ENCODE data around the gene PTK7. TPM values are rescaled to one million over a fixed set of nuclear protein-coding genes. Genes with fewer than 3 reads are reported as not detected.

The PTK7 gene
- total and polyA plus RNA-seq, 2 experiments from 2014 or later: 46.1 to 147 TPM

- no peaks in the 10 kb centered on the region for H3K9me2 ChIP-seq (ENCODE audit: insufficient read depth)
- no peak overlapping the region for H2AFZ ChIP-seq
- no peaks in the 10 kb centered on the region; the same call in 2 of the 3 replicates for H3K9me3 Mint-ChIP-seq
- peak overlapping the region; percentile 57; the same call in 1 of the 2 replicates for H3K4me2 ChIP-seq
- no peaks in the 10 kb centered on the region for H3F3A ChIP-seq (replicated peaks; ENCODE audit: low read depth)
- no peaks in the 10 kb centered on the region for H3K36me3 ChIP-seq (ENCODE audit: insufficient read depth)
- H3K36me3 Mint-ChIP-seq (ENCODE audit: low read depth): no peaks in the 10 kb centered on the region
- H3K27me3 Mint-ChIP-seq (ENCODE audit: insufficient read depth, low read depth, poor library complexity): peaks cover 16% of the 10 kb centered on the region
- peaks cover 10% of the 10 kb centered on the region for H3K4me1 ChIP-seq (ENCODE audit: insufficient read depth)
- TF ChIP-seq CREB1 (CRISPR knock-in tag; IDR thresholded peaks at IDR 0.05; ENCODE audit: low read depth) (no peak), CTCF (conservative IDR thresholded peaks at IDR 0.05; ENCODE audit: low read depth in 2 of 2) (no peak), POLR2AphosphoS5 (IDR thresholded peaks at IDR 0.05; ENCODE audit: low read depth) (no peak), STAT1 (IDR thresholded peaks at IDR 0.05; ENCODE audit: unreplicated experiment) (no peak), ETS1 (IDR thresholded peaks at IDR 0.05) (no peak), EZH2 (IDR thresholded peaks at IDR 0.05; ENCODE audit: low read depth, unreplicated experiment) (no peak), JUNB (IDR thresholded peaks at IDR 0.05; ENCODE audit: unreplicated experiment) (no peak), EZH2phosphoT487 (IDR thresholded peaks at IDR 0.05; ENCODE audit: unreplicated experiment) (no peak), REST (IDR thresholded peaks at IDR 0.05; ENCODE audit: unreplicated experiment) (no peak), ZNF331 (CRISPR knock-in tag; IDR thresholded peaks at IDR 0.05; ENCODE audit: low read depth) (no peak), ZNF114 (CRISPR knock-in tag; IDR thresholded peaks at IDR 0.05) (no peak), ZNF462 (CRISPR knock-in tag; IDR thresholded peaks at IDR 0.05) (no peak), NANOG (IDR thresholded peaks at IDR 0.05; ENCODE audit: borderline replicate concordance) (no peak)
- peak overlapping the region; percentile 84 for H3K27ac ChIP-seq (ENCODE audit: low read depth)
- H3K4me1 Mint-ChIP-seq: peaks cover 45% of the 10 kb centered on the region
- H3K27me3 ChIP-seq (ENCODE audit: insufficient read depth): no peaks in the 10 kb centered on the region
- DNase-seq (ENCODE audit: low spot score) (peak; percentile 51), ATAC-seq (peak; percentile 27)
- peak overlapping the region; percentile 89 for H3K27ac Mint-ChIP-seq
- H4K20me1 ChIP-seq (replicated peaks; ENCODE audit: insufficient read depth): peaks cover 14% of the 10 kb centered on the region; the same call in 1 of the 2 replicates
- no peak overlapping the region; the same call in 2 of the 3 replicates for H3K4me3 Mint-ChIP-seq
- no peak overlapping the region for H3K4me3 ChIP-seq
- H3K79me2 ChIP-seq (replicated peaks; ENCODE audit: insufficient read depth): peaks cover 89% of the 10 kb centered on the region
Measured at GRCh38 chr6:43123461-43124314, 47.6 kb downstream of the PTK7 start.

Data from GM23338 (cell line).